Pancreas (tissue), 10 donors: ENCODE results near the gene ZNF154. TPM values are rescaled to one million over a fixed set of nuclear protein-coding genes. Genes with fewer than 3 reads are reported as not detected.

ENCODE experiments used
- ATAC-seq, 4 donors: fragments of 200-7000 bp; cut with Tn5 transposase; one replicate each; pipeline versions ENCODE4 v1.8.0 to v1.9.1; 2020; ENCODE audit warnings: mild to moderate bottlenecking in 4 of 4, moderate library complexity in 4 of 4
- DNase-seq, 6 donors: peaks; one replicate each; pipeline ENCODE4 v3.0.0-alpha.2; 2020
- FAIRE-seq: peaks from 2 replicates; lab custom pipeline; 2012; peaks lifted over from hg19 to GRCh38; lab: Jason Lieb, UNC
- H3K27ac ChIP-seq, 4 donors: fragments of 200-600 bp; sonication (generic); 1 replicate in 3 of 4; 2 replicates in 1 of 4; pipeline versions ENCODE4 v1.5.0 to v1.8.0; 2020
- H3K27me3 ChIP-seq, 4 donors: fragments of 200-600 bp; one replicate each; pipeline ENCODE4 v1.8.0; 2021
- H3K36me3 ChIP-seq, 3 donors: fragments of 200-600 bp; sonication (generic) in 1 of 3; one replicate each; pipeline versions ENCODE4 v1.5.0 to v1.8.0; 2020 to 2021
- H3K4me1 ChIP-seq, 3 donors: fragments of 200-600 bp; one replicate each; pipeline ENCODE4 v1.8.0; 2021
- H3K4me3 ChIP-seq, 4 donors: fragments of 200-600 bp; sonication (generic) in 2 of 4; one replicate each; pipeline versions ENCODE4 v1.5.0 to v1.8.0; 2020 to 2021
- H3K9me3 ChIP-seq, 4 donors: fragments of 200-600 bp; one replicate each; pipeline ENCODE4 v1.8.0; 2021
- CTCF ChIP-seq, 4 donors: fragments of 200-600 bp; sonication (generic) in 3 of 4; IDR thresholded peaks; one replicate each; pipeline versions ENCODE4 v1.5.0 to v1.8.0; 2021; ENCODE audit warnings: antibody characterized with exemption in 4 of 4
- WGBS, 2 donors: extraction: QIAGEN DNeasy Blood & Tissue Kit; methylation state at CpG; one replicate each; pipeline ENCODE4 v1.1.7; 2013; 5-methylcytosine and 5-hydroxymethylcytosine counted together
- intact Hi-C, 3 donors: fragments of 100-400 bp; cut with DNase I; formaldehyde crosslinking; loops; one replicate each; pipeline versions ENCODE4 v1.11.1 to v1.14.2; 2022
- polyA plus RNA-seq, 2 donors: library from polyadenylated mRNA; stranded (reverse); fragments of 200-250 nt; gene quantifications; one replicate each; pipeline ENCODE4 v1.2.3, GENCODE V29; 2013
- total RNA-seq, 6 donors: library from RNA; stranded (reverse); fragmentation: NEBNext Ultra II Directional in 4 of 6; extraction: Animal tissue kit (Norgen Biotek cat#: 25700) in 4 of 6; gene quantifications; one replicate each; pipeline versions ENCODE4 v1.2.1 to v1.2.4, GENCODE V29; 2021 to 2023
- donor health status: healthy with polysubstance abuse.
- donor health status: DM: no; HTN: no; CAD: no; lungs with moderate emphysema.
- donor health status: DM: no; HTN: no; CAD: no.
- donor health status: control.
- donor health status: control.
- donor health status: Bipolar disorder and iron deficiency.
- donor health status: DM: yes; HTN: yes; CAD: no.
- donor health status: DM: no; HTN: no; CAD: no.
- donor health status: DM: no; HTN: no; CAD: no.
- donor health status: DM: yes; HTN: yes; CAD: no.

Gene ZNF154
- total and polyA plus RNA-seq, 8 donors, result 1.5 to 4.6 (median 2.4) TPM

GRCh38 chr19:57687363-57688010 lies 21.5 kb downstream of the ZNF154 start:
- Histone ChIP-seq H3K9me3 (peaks cover 0 to 9% (median 1%) of the 10 kb centered on the region in 4 donors), H3K27me3 (no peaks in the 10 kb centered on the region), H3K4me3 (no peak overlapping the region), H3K36me3 (peaks cover 4 to 19% (median 10%) of the 10 kb centered on the region in 3 donors), H3K27ac (no peak overlapping the region), H3K4me1 (peaks cover 0 to 9% (median 8%) of the 10 kb centered on the region in 3 donors)
- no peak for TF ChIP-seq CTCF (IDR thresholded peaks at IDR 0.05)
- no peak for ATAC-seq
- WGBS, 2 donors, result 97 to 98% methylated on average over 12 of the region's 12 CpGs
- DNase-seq, result no peak
- no peak for FAIRE-seq
- intact Hi-C loops, result no loop called here

- FAIRE-seq, result no peak
- Histone ChIP-seq H3K9me3 (peaks cover 0 to 9% (median 1%) of the 10 kb centered on the region in 4 donors), H3K27me3 (no peaks in the 10 kb centered on the region), H3K36me3 (peaks cover 4 to 19% (median 10%) of the 10 kb centered on the region in 3 donors), H3K4me3 (no peak overlapping the region), H3K27ac (no peak overlapping the region), H3K4me1 (peaks cover 0 to 10% (median 8%) of the 10 kb centered on the region in 3 donors)
- DNase-seq, result no peak
- 97 to 100% methylated on average over 3 of the region's 3 CpGs for WGBS, 2 donors
- no peak for TF ChIP-seq CTCF (IDR thresholded peaks at IDR 0.05)
- ATAC-seq, result no peak
- intact Hi-C loops, result no loop called here
Measured at GRCh38 chr19:57686727-57687126, 22.3 kb downstream of the ZNF154 start.

GRCh38 chr19:57682226-57682766 lies 26.7 kb downstream of the ZNF154 start:
- Histone ChIP-seq H3K4me3 (peak overlapping the region; percentile 42 to 99 (median 94)), H3K4me1 (peaks cover 0 to 10% (median 8%) of the 10 kb centered on the region in 3 donors), H3K27ac (no peak overlapping the region), H3K36me3 (peaks cover 4 to 18% (median 10%) of the 10 kb centered on the region in 3 donors), H3K27me3 (no peaks in the 10 kb centered on the region), H3K9me3 (peaks cover 0 to 9% (median 0%) of the 10 kb centered on the region in 4 donors)
- intact Hi-C loops, result no loop called here
- DNase-seq (no peak), FAIRE-seq (no peak), ATAC-seq (no peak)
- no peak for TF ChIP-seq CTCF (IDR thresholded peaks at IDR 0.05)
- 3% methylated on average over 19 of the region's 19 CpGs for WGBS, 2 donors

DNA sequence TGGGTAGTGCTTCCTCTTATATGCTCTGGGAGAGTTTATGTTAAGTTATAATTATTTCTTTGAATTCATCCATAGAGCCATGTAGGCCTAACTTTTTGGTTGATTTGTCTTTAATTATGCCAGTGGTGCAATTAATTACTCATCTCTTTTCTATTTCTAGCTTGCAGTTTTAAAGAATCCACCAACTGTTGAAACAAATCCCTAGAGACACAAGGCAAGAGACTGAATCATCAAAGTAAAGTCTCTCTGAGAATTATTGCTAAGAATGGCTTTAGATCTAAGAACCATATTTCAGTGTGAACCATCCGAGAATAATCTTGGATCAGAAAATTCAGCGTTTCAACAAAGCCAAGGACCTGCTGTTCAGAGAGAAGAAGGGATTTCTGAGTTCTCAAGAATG lies 33.1 kb downstream of the ZNF154 start:
- H3K27me3 ChIP-seq, result peaks cover 0 to 7% (median 0%) of the 10 kb centered on the region in 4 donors
- no peaks in the 10 kb centered on the region for H3K4me1 ChIP-seq
- DNase-seq (no peak), FAIRE-seq (no peak), ATAC-seq (no peak)
- no peak overlapping the region for H3K4me3 ChIP-seq
- intact Hi-C loops, result no loop called here
- 46 to 60% methylated on average over 2 of the region's 2 CpGs for WGBS, 2 donors
- H3K9me3 ChIP-seq, result no peaks in the 10 kb centered on the region
- no peak for TF ChIP-seq CTCF (IDR thresholded peaks at IDR 0.05)
- no peak overlapping the region for H3K27ac ChIP-seq
- H3K36me3 ChIP-seq, result no peaks in the 10 kb centered on the region

- H3K27ac ChIP-seq, result no peak overlapping the region
- ATAC-seq, result no peak
- no peak for FAIRE-seq
- intact Hi-C loops, result no loop called here
- DNase-seq, result no peak
- 63 to 68% methylated on average over 4 of the region's 4 CpGs for WGBS, 2 donors
- H3K27me3 ChIP-seq, result peaks cover 0 to 7% (median 0%) of the 10 kb centered on the region in 4 donors
- no peak for TF ChIP-seq CTCF (IDR thresholded peaks at IDR 0.05)
- no peaks in the 10 kb centered on the region for H3K4me1 ChIP-seq
- H3K9me3 ChIP-seq, result no peaks in the 10 kb centered on the region
- H3K36me3 ChIP-seq, result no peaks in the 10 kb centered on the region
- no peak overlapping the region for H3K4me3 ChIP-seq
Measured at GRCh38 chr19:57672466-57672865, 36.5 kb downstream of the ZNF154 start.
